Measurements from ENCODE around the gene MGST1.

MGST1 gene, protein sequence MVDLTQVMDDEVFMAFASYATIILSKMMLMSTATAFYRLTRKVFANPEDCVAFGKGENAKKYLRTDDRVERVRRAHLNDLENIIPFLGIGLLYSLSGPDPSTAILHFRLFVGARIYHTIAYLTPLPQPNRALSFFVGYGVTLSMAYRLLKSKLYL
- 0 reads per million in 4 donors for total RNA-seq

DNA sequence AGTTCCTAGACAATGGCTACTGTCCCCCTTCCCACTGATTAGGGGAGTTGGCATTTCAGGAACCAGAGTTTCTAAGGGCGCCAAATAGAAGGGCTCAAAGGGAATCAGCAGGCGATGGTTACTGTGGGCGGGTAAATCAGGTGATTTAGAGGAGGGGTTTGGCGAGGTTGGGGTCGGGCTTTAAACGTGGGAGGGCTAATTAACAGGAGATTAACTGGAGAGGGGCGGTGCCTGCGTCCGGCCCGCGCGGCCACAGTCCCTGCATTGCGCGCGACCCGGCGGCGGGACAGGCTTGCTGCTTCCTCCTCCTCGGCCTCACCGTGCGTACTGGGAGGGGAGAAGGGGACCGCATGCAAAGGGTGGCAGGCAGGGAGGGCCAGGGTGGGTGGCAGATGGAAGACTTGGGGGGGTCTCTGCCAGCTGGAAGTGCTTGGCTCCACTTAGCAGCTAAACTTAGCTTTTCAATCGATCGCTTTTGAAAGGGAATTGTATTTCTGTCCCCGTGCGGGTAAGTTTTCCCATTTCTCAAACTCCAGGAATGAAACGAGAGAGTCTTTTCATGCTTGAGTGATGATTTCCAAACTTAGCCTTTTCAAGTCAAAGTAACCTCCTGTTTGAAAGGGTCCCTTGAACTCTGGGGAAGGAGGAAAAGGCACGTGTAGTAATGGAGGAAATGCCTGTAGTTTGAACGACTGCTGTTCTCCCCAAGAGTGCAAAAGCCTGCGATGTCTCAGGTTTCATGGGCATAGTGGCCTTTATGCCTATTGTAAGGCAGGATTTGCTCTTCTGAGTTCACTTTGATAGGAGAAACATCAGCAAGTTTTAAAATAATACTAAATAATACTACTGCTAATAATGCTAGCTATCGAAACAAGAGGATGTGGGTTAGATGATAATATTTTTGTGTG lies at the start of gene MGST1:
MGST1 (plus strand) TSS at position 255 of the 908 bp plus-strand sequence. CDS start 6,608 bp downstream, outside the sequence.
- DNase-seq, result no peak

DNA sequence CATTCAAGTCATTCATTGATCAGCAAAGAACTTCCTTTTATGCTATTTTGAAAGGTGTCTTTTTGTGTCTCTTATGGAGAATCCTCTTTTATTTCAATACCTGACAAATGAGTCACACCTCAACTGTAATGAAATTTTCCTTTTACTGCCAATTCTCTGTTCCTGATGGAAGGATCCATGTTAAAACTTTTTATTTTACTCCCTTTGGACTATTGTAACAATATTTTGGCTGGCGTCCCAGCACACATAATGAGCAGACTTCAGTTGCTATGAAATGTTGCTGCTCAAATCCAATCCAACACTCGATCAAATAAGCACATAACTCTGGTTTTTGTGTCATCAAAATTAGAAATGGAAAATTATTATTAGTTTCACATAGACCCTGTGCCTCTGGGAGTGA lies 48.0 kb upstream of the MGST1 start:
- DNase-seq, result no peak

DNA sequence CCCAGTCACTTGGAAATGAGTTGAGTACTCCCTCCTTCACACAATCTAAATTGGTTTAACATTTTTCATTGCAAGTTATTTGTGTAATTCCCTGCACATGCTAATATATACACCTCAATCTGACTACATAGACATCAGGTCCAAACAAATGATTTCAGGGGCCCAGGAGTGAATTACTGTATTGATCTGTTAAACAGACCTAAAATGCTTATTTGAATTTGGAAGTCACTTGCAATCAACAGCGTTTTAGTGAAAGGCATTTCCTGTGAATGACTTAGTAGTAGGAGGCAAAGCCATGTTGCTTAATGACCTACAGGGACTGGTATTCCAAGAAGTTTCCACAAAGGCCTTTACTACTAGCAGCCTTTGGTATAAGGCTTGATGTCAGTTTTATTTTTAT lies 47.3 kb upstream of the MGST1 start:
- DNase-seq, result no peak

DNA sequence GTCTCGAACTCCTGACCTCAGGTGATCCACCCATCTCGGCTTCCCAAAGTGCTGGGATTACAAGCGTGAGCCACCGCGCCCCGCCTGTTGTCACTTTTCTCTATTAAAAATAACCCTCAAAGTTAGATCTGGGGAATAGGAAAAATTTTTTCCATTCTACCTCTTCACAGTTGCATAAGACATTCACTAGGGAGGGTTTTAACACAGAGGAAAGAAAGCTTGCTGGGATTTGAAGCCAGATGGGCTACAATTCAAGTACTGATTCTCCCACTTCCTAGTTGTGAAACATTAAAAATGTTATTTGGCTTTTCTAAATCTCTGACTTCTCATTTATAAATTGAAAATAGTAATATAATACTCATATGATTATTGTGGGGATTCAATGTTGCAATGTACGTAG lies 46.7 kb upstream of the MGST1 start:
- DNase-seq, result no peak

DNA sequence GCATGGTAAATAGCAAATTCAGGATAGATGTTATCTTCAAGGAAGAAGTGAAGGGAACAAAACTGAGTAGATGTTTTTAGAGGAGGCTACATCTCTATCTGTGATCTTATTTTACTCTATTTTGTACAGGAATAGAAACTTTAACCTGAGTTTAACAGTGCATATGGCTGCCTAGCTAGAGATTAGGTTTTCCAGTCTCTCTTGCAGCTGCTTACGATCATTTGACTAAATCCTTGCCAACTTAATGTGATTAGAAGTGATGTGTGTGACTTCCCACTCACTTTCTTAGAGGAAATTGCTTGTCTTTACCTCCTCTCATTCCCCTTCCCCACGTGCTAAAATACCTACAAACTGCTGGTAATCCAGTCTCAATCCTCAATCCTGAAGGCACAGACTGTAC lies 43.5 kb upstream of the MGST1 start:
- no peak for DNase-seq

DNA sequence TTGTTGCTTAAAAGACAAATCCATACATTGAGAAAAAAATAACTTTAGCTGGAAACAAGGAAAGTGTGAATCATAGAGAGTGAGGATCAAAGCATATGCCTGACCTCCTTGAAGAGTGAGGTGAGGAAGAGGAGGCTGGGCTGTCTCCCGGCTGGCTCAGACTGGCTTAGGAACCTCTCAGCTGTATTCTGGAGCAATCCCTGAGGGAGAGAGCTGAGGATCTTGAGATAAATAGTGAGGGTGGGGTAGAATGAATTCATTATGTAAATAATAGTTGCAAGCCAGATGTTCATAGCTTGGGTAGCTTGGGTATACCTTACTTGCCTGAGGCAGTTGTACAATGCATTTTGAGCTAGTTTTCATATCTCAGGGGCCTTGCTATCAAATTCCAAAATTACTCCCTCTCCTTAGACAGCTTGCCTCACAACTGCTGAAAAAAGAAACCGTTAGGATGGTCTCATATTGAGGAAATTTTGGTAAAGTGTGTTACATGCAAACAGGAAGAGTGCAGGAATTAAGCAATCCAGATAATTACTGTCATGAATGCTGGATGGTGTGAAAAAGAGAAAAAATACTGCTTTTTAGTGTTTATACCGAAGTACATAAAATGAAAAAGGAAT lies 39.5 kb upstream of the MGST1 start:
- no peak for DNase-seq

DNA sequence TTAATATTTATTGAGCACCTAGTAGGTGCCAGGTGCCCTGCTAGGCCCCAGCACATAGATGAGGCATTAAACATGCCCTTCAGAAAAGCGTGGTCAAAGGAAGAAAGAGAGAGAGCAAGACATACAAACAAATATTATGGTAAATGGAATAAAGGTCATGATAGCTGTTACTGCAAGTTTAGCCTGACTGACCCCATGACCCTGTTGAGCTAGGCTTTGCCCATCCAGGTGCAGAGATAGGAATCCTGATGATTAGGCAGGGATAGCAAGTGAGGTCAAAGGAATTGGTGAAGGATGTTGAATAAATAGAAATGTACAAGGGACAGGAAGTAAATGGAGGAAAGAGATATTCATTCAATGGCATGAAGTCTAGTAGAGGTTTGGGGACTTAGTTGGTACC lies 36.5 kb upstream of the MGST1 start:
- DNase-seq, result no peak

DNA sequence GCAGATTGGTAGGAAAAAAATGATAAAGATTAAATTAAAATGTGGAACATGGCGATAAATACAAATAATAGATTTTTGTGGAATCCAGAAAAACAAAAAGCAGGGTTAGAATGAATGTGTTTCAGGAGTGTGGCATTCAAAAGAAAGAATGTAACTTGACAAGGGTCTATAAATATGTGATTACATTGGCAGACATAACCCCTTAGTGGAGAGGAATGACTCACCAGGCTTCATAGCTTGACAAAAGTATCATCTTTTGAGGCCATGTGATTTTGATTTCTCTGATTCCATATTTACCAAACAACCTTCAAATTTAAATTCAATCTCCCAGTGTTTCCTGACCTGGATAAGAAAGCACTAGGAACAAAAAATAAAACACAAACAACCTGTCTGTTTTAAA lies 24.4 kb upstream of the MGST1 start:
- no peak for DNase-seq

DNA sequence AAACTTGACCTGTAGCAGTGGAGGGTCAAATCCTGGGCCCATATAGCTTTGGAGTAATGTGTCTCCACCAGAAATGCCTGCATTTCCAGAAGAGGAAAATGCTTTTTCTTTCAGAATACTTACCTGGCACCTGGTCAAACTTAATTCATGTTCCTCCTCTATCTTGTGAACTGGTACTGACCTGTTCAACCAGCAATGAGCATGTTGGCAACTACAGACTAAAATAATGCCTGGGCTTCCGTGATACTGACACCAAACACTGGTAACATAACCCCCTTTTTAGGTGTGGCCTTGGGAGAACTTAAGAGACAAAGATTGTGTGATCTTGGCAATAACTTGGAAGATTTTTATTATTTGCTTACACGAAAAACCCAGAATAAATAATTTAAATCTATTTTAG lies 23.8 kb upstream of the MGST1 start:
- no peak for DNase-seq

DNA sequence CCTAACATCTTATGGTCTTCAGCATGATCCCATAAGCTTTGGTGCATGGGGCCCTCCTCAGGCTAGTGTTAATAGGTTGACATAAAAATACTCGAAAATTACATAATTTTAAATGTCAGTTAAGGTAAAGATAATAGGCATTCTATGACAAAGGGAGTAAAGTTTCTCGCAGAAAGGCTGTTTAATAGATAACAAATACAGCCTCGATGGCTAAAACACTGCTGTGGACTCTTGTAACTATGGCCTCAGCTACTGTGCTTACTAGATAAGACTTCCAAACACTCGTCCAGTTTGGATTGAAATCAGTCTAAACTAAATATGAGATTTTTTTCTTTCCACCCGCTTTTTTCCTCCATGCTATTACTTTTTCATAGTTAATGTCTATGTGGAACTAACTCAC lies 23.2 kb upstream of the MGST1 start:
- no peak for DNase-seq

DNA sequence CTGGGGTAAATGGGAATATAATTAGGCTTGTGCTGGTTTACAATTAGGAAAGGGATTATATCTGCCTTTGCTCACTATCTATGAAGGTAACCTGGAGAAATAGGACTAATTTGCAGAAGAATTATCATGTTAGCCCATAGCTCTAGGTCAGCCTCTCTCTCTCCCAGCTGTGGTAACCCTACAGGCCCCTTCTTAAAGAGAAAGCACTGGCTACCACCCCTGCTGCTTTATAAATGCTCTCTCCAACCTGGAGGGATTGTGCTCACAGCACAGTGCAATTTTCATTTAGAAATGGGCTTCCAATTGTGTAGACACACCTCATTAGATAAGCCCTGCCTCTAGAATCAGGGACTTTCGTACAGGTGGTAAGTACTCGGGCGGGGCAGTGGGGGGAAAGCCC lies 22.7 kb upstream of the MGST1 start:
- DNase-seq, result no peak

DNA sequence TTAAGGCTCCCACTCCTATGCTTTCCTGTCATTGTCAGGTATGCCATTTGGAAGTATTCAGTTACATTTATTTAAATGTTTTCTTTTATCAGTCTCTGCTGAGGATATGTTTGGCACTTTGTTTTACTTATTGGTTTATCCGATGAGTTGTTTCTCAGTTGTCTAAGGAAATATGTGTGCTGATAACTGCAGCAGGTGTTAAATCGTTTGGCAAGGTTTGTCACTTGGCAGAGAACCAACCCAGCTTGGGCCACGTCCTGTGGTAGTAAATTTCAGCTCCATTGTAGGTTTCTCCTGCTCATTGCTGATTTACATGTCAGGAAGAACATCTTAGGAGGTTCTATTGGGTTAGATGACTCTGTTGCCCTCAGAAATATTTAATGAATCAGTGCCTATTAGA lies 22.0 kb upstream of the MGST1 start:
- DNase-seq, result no peak

DNA sequence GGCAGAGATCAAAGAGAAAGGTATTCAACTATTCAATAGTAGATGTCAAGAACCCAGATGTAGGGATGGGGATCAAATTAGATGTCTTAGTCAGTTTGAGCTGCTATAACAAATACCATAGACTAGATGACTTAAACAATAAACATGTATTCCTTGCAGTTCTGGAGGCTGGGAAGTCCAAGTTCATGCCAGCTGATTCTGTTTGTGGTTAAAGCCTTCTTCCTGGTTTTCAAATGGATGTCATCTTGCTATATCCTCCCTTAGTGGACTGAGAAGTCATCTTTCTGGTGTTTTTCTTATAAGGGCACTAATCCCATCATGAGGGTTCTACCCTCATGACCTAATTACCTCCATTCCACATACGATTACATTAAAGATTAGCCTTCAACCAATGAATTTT lies 19.5 kb upstream of the MGST1 start:
- DNase-seq, result no peak

DNA sequence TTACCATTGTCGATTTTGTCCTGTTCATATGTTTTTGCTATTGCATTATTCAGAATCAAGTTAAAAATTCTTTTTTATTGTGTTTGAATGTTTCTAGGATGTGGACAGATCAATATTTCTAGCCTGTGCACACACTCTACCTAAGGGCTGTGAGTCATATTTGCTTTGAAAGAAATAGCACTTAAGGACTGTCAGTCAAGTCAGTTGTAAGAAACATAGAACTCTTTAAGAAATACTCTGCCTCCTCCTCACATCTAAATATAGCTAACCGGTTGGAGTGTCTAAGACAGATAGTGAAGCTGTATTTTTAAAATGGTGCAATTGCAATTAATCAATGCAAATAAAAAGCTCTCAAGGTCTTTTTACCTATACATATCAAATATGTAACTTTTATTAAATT lies 17.9 kb upstream of the MGST1 start:
- no peak for DNase-seq

DNA sequence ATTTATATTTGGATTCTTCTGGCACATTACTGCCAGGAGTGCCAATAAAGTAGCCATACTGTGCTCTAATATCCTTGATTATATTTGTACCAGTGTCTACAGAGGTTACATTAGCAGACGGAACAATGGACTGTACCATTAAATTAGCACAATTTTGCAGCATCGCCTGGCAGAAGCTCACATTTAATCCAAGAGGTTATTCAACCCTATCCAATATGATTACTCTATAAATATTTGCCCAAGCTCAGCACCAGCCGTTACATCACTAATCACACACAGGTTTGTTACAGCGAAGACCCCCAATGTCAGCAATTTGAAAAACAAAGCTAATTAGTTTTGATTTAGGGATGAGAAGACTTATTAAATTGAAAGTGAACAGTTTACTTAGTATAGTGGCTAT lies 16.9 kb upstream of the MGST1 start:
- no peak for DNase-seq

DNA sequence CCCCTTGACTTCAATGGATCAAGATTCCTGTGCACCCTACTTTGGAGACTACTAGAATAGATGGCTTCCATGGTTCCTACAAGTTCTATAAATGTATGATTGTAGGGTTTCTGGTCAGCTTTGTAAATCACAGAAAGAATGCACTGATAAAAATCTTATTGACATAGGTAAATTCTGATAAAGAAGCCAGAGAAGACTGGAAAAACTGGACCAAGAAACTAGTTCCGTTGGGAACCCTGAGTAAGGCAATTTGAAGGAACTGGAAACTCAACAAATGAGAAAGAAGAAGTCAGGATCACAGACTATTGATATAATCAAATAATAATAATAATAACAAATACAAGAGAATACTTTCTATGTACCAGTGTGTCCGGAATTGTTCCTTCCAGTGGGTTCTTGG lies 15.4 kb upstream of the MGST1 start:
- DNase-seq, result no peak

DNA sequence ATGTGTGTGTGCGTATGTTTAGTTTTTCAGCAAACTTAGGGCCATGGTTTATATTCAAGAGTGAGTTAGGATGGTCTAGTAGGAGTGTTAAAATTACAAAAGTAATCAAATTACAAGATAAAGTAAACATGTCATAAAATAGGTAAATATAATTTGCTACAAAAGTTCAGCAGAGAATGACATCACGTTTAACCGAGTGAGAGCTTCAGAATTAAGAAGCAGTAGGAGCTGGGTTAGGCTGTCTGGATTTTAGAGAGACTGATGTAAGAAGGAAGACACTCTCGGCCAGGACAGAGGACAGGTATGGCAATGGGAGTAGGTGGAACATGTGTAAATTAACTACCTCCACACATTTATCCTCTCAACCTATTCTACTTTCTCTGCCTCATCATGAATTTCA lies 11.6 kb upstream of the MGST1 start:
- no peak for DNase-seq

DNA sequence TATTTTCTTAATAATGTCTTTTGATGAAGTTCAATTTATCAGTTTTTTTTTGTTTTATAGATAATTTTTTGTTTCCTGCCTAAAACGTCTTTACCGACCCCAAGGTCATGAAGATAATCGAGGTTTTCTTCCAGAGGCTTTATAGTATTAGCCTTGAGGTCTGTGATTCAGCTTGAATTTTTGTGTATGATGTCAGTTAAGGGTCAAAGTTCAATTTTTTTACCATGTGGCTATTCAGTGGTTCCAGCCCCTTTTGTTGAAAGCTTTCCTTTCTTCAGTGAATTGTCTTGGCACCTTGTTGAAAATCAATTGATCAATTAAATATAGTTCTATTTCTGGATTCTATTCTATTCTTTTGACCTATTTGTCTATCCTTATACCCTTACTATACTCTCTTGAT lies 3.2 kb upstream of the MGST1 start:
- no peak for DNase-seq

DNA sequence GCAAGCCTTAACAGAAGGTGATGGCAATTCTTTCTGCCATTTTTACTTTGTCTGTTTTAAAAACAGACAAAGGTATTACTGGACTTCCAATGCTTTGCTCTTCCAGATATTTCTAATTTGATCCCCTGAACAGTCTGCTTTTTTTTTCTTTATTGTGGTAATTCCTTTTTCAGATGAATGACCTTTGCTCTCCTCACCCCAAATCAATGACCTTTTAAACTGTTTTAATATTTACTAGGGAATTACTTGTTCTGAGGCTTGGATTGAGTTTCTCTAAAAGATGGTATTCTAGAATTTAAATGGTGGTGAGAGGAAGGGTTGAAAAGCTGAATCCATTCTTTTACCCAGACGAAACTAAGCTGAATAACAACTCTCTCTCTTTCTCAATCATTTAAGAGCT lies 2.3 kb upstream of the MGST1 start:
- DNase-seq, result no peak

DNA sequence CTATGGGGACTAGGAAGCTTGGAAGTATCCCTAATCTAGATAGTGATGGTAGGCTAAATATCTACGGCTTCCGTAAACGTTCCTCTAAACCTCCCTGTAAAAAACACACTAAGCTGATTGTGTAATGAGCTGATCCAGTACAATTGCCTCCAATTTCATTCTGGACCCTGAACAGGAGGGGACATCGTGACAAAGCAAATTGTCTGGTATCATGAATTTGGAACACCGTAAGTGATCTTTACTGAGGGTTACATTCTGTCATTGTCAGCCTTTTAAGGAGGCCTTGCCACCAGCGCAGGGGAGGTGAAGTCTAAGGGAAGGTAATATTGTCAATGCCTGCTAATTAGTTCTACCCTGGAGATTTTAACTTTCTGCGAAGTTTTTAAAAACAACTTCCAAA lies 487 bp upstream of the MGST1 start:
- no peak for DNase-seq

DNA sequence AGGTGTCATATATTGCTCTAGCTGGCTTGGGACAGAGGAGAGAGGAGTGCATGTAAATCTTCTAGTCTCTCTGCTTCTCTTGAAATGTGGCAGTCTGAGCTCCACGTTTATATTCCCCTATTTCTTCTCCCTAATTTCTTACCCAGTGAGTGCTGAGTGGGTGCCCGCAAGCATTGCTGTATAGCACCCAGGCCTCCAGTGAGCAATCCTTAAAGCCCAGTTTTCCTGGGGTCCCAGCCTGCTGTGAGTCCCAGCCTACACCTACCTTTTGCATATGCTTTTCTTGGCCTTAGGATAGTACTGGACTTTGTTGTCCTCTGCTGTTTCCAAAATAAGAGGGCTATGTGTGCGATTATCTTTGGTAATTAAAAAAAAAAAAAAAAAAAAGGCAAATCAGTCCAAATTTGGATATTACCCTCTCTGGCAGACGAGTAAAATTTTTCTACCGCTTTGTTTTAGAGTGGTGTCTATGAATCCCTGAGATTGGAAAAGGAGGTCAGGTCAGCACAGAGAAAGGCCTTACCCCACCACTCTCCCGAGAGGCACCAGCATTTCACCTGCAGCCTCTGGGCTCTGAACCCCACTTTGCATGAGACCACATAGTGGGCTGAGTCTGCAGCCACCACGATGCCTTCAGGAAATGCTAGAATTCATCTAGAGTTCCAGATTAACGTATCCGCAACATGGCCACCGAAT lies 1.1 kb downstream of the MGST1 start:
- no peak for DNase-seq

DNA sequence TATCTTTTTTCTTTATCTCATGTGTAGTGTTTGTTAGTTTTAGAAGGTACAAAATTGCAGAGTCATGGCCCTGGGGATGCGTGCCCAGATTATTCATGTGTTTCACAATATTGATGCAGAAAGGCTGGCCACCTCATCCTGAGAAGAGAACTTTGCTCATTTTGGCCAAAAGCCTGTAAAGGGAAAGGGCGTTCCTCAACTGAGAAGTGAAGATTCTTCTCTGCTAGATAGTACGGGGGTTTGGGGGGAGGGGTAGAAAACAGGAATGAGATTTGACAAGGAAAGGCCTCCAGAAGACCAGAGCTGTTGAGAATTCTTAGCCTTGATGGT lies 1.7 kb downstream of the MGST1 start:
- no peak for DNase-seq

DNA sequence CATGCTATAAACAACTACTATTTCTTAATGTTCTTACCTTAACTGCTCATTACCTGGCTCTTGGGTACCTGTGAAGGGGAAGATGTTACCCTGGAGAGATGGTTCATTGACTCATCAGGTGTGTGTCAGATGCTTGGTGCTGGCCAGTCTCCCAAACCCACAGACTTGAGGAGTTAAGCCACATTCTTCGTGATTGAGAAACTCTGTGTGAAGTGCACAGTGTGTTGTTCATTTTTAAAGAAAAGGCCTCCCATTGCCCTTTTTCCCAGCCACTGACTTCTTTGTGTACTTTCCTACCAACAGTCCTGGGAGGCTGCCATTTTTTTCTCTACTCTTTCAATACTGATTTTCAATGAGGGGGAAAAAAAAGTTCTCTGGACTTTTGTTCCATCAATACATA lies 3.2 kb downstream of the MGST1 start:
- DNase-seq, result no peak

DNA sequence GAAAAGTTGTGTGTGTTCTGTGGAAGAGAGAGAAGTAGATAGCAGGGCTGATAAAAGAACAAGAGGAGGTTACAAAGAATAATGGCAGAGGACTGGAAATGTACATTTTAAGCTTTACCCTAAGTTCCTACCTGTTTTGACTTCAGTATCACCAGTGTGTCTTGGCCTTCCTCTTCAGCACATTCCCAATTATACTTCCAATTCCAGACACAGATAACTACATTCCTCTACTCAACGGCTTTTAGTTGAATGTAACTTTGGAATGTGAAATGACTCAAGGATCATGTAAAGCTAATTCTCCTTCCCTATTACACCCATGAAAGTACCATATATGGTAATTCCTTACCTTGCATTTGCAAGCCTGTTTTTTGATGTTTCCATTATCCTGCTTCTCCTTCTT lies 5.0 kb downstream of the MGST1 start:
- no peak for DNase-seq
